PC-3 (cell line): ENCODE results near the gene DGUOK. TPM values are rescaled to one million over a fixed set of nuclear protein-coding genes. Genes with fewer than 3 reads are reported as not detected.

Source experiments
- ATAC-seq: fragments of 200-7000 bp; cut with Tn5 transposase; 2 replicates; pipeline ENCODE4 v1.9.1; 2020; ENCODE audit warnings: mild to moderate bottlenecking, moderate library complexity
- BruUV-seq: library from RNA; stranded (reverse); fragments of 400-500 nt; replicated peaks from 2 replicates; lab custom pipeline; 2021; lab: Mats Ljungman, UMichigan
- CTCF ChIA-PET: fragments of 300-600 bp; sonication (Branson Sonifier 250); formaldehyde crosslinking; loops from one replicate; lab custom pipeline; 2022; ENCODE audit warnings: antibody characterized with exemption; lab: Charles Lee
- POLR2A ChIA-PET: fragments of 300-600 bp; sonication (Branson Sonifier 250); formaldehyde crosslinking; loops from one replicate; lab custom pipeline; 2022; ENCODE audit warnings: antibody characterized with exemption; ENCODE audit not compliant: unreplicated experiment; lab: Charles Lee
- DNase-seq: peaks from one replicate; pipeline ENCODE4 v3.0.0-alpha.2; 2015
- H2AFZ ChIP-seq: fragments of 300-600 bp; sonication (generic); 2 replicates; pipeline ENCODE4 v1.6.0; 2016; ENCODE audit warnings: antibody characterized with exemption, low read length
- H3F3A ChIP-seq: fragments of 300-600 bp; sonication (generic); one replicate; pipeline ENCODE4 v1.6.0; 2017; ENCODE audit warnings: antibody characterized with exemption, low read length, control low read depth, mild to moderate bottlenecking; ENCODE audit not compliant: unreplicated experiment
- H3K27ac ChIP-seq: fragments of 300-600 bp; sonication (generic); 2 replicates; pipeline ENCODE4 v1.5.1; 2016; ENCODE audit warnings: mild to moderate bottlenecking, low read length
- H3K27me3 ChIP-seq: fragments of 300-600 bp; sonication (generic); 2 replicates; pipeline ENCODE4 v1.6.1; 2016; ENCODE audit warnings: low read length, mixed read lengths
- H3K36me3 ChIP-seq: fragments of 300-600 bp; sonication (generic); 2 replicates; pipeline ENCODE4 v1.6.1; 2016; ENCODE audit warnings: low read depth, mixed run types, low read length, mixed read lengths
- H3K4me1 ChIP-seq: fragments of 300-600 bp; sonication (generic); 2 replicates; pipeline ENCODE4 v1.5.1; 2016; ENCODE audit warnings: low read length; ENCODE audit not compliant: insufficient read depth
- H3K4me2 ChIP-seq: fragments of 300-600 bp; sonication (generic); 2 replicates; pipeline ENCODE4 v1.6.0; 2016; ENCODE audit warnings: low read length
- H3K4me3 ChIP-seq: fragments of 300-600 bp; sonication (generic); 2 replicates; pipeline ENCODE4 v1.5.1; 2016; ENCODE audit warnings: mild to moderate bottlenecking, low read length, mixed read lengths
- H3K79me2 ChIP-seq: fragments of 300-600 bp; sonication (generic); 2 replicates; pipeline ENCODE4 v1.6.1; 2017; ENCODE audit warnings: low read length, mixed read lengths
- H3K9ac ChIP-seq: fragments of 300-600 bp; sonication (generic); 2 replicates; pipeline ENCODE4 v1.6.0; 2016; ENCODE audit warnings: mild to moderate bottlenecking, low read length
- H3K9me2 ChIP-seq: fragments of 300-600 bp; sonication (generic); replicated peaks from 2 replicates; pipeline ENCODE4 v1.6.1; 2016; ENCODE audit warnings: mixed run types, low read length, mixed read lengths
- H3K9me3 ChIP-seq: fragments of 300-600 bp; sonication (generic); 2 replicates; pipeline ENCODE4 v1.6.1; 2016; ENCODE audit warnings: low read length, mixed read lengths
- H4K20me1 ChIP-seq: fragments of 300-600 bp; sonication (generic); 2 replicates; pipeline ENCODE4 v1.6.1; 2016; ENCODE audit warnings: low read length, mixed read lengths
- EZH2 ChIP-seq: fragments of 300-600 bp; sonication (generic); IDR thresholded peaks from one replicate; pipeline ENCODE4 v1.6.1; 2017; ENCODE audit warnings: antibody characterized with exemption, mild to moderate bottlenecking, low read length; ENCODE audit not compliant: unreplicated experiment
- EZH2phosphoT487 ChIP-seq: fragments of 300-600 bp; sonication (generic); IDR thresholded peaks from 2 replicates; pipeline ENCODE4 v1.6.1; 2018; ENCODE audit warnings: mild to moderate bottlenecking, antibody characterized with exemption, low read length, borderline replicate concordance
- intact Hi-C: fragments of 100-400 bp; cut with micrococcal nuclease; formaldehyde crosslinking; loops from 2 replicates; pipeline ENCODE4 v1.9.0; 2023
- total RNA-seq: library from RNA; depleted of rRNA; stranded (reverse); fragments of >200 nt; gene quantifications from 2 replicates; pipeline ENCODE4 v1.2.3, GENCODE V29; 2014
- TF ChIP-seq, protein P1 (sequence below): fragments of 300-600 bp; sonication (generic); conservative IDR thresholded peaks from 2 replicates; pipeline ENCODE4 v1.5.1; 2017; ENCODE audit warnings: antibody characterized with exemption, low read depth, mild to moderate bottlenecking, low read length

DGUOK gene
- total RNA-seq, 1 experiment from 2014 or later: 61.3 TPM

DNA sequence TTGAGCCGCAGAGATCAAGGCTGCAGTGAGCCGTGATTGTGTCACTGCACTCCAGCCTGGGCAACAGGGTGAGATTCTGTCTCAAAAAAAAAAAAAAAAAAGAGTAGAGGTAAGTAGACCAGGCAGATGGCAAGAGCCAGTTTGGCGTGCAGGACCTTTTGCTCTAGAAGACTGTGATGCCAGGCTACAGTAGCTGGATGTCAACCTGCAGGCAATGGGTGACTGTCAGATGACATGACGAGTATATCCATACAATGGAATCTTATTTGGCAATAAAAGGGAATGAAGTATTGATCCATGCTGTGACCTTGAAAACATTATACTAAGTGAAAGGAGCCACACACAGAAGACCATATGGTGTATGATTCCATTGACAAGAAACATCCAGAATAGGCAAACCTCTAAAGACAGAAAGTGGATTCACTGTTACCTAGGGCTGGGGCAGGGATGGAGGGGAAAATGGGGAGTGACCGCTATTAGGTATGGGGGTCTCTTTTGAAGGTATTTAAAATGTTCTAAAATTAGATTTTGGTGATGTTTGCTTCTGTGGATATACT, 11.2 kb upstream of the DGUOK start:
- ChIA-PET CTCF (no interaction called here), POLR2A (no interaction called here)
- H3K4me1 ChIP-seq: no peaks in the 10 kb centered on the region
- H2AFZ ChIP-seq: no peak overlapping the region
- no peak overlapping the region for H3K9ac ChIP-seq
- H3K4me2 ChIP-seq: no peak overlapping the region
- H4K20me1 ChIP-seq: no peaks in the 10 kb centered on the region
- ATAC-seq: no peak
- no peaks in the 10 kb centered on the region for H3K79me2 ChIP-seq
- H3K9me3 ChIP-seq: no peaks in the 10 kb centered on the region
- H3K36me3 ChIP-seq: no peaks in the 10 kb centered on the region
- no peaks in the 10 kb centered on the region for H3K9me2 ChIP-seq
- no TSS peak for BruUV-seq
- TF ChIP-seq EZH2 (no peak), EZH2phosphoT487 (no peak)
- TF ChIP-seq, protein P1, sequence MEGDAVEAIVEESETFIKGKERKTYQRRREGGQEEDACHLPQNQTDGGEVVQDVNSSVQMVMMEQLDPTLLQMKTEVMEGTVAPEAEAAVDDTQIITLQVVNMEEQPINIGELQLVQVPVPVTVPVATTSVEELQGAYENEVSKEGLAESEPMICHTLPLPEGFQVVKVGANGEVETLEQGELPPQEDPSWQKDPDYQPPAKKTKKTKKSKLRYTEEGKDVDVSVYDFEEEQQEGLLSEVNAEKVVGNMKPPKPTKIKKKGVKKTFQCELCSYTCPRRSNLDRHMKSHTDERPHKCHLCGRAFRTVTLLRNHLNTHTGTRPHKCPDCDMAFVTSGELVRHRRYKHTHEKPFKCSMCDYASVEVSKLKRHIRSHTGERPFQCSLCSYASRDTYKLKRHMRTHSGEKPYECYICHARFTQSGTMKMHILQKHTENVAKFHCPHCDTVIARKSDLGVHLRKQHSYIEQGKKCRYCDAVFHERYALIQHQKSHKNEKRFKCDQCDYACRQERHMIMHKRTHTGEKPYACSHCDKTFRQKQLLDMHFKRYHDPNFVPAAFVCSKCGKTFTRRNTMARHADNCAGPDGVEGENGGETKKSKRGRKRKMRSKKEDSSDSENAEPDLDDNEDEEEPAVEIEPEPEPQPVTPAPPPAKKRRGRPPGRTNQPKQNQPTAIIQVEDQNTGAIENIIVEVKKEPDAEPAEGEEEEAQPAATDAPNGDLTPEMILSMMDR: no peak
- no peak for DNase-seq
- no peaks in the 10 kb centered on the region for H3K27me3 ChIP-seq
- H3K27ac ChIP-seq: no peak overlapping the region
- intact Hi-C loops: no loop called here
- H3K4me3 ChIP-seq: no peak overlapping the region
- no peaks in the 10 kb centered on the region for H3F3A ChIP-seq

DNA sequence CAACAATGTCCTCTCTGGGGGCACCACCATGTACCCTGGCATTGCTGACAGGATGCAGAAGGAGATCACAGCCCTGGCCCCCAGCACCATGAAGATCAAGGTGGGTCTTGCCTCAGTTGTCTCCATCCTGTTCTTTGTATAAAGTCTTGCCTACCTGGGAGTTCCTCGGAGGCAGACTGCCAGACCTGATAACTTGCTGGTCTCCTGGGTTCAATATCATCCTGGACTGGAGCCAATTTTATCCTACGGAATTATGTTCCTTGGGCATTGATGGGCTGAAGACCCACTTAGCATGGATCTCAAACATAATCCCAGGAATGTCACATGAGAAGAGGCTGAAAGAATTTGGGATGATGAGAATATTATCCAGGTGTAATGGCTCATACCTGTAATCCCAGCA, 10.0 kb upstream of the DGUOK start:
- intact Hi-C loops: no loop called here
- H3K27ac ChIP-seq: no peak overlapping the region
- ChIA-PET POLR2A (no interaction called here), CTCF (no interaction called here)
- no peak for DNase-seq
- H3K4me3 ChIP-seq: no peak overlapping the region
- BruUV-seq: no TSS peak
- no peaks in the 10 kb centered on the region for H3K79me2 ChIP-seq
- H3K9me3 ChIP-seq: no peaks in the 10 kb centered on the region
- no peaks in the 10 kb centered on the region for H3K36me3 ChIP-seq
- H3K27me3 ChIP-seq: no peaks in the 10 kb centered on the region
- no peaks in the 10 kb centered on the region for H3K4me1 ChIP-seq
- H3K4me2 ChIP-seq: no peak overlapping the region
- H3K9ac ChIP-seq: no peak overlapping the region
- no peak for ATAC-seq
- H3K9me2 ChIP-seq: no peaks in the 10 kb centered on the region
- H4K20me1 ChIP-seq: no peaks in the 10 kb centered on the region
- no peak for TF ChIP-seq EZH2phosphoT487
- TF ChIP-seq EZH2: no peak
- TF ChIP-seq, protein P1: no peak
- no peak overlapping the region for H2AFZ ChIP-seq
- no peaks in the 10 kb centered on the region for H3F3A ChIP-seq

DNA sequence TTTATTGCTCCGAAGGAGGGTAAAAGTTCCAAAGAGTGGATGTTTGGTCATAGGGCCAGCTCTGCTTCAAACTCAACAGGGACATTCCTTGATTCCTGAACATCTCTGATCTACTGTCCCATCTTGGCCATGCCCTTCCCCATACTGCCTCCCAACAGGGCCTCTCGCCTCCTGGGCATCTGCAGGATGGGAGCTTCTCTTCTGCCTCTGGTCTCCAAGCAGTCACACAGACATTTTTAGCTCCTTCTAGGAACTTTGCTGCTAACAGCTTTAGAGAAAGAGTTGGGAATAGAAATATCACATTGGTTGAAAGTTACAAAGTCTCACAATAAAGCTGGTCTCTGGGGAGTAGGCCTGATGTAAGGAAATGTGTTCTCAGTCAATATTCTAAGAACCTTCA, 9.4 kb upstream of the DGUOK start:
- H3K9me3 ChIP-seq: no peaks in the 10 kb centered on the region
- H3K79me2 ChIP-seq: no peaks in the 10 kb centered on the region
- no peak overlapping the region for H3K9ac ChIP-seq
- no peaks in the 10 kb centered on the region for H3F3A ChIP-seq
- no peak overlapping the region for H2AFZ ChIP-seq
- no peaks in the 10 kb centered on the region for H3K27me3 ChIP-seq
- no TSS peak for BruUV-seq
- H3K9me2 ChIP-seq: no peaks in the 10 kb centered on the region
- intact Hi-C loops: no loop called here
- ChIA-PET POLR2A (no interaction called here), CTCF (no interaction called here)
- no peak for ATAC-seq
- no peak overlapping the region for H3K27ac ChIP-seq
- no peak for TF ChIP-seq EZH2phosphoT487
- TF ChIP-seq EZH2: no peak
- TF ChIP-seq, protein P1: no peak
- H3K4me1 ChIP-seq: peaks cover 3% of the 10 kb centered on the region; the same call in 1 of the 2 replicates
- no peak overlapping the region for H3K4me2 ChIP-seq
- no peak overlapping the region for H3K4me3 ChIP-seq
- no peak for DNase-seq
- H3K36me3 ChIP-seq: no peaks in the 10 kb centered on the region
- H4K20me1 ChIP-seq: no peaks in the 10 kb centered on the region
